GM12878 (cell line): ENCODE data around the gene BICD1. TPM values are rescaled to one million over a fixed set of nuclear protein-coding genes. Genes with fewer than 3 reads are reported as not detected.

Source experiments
- ATAC-seq: fragments of 200-7000 bp; cut with Tn5 transposase; 3 replicates; pipeline ENCODE4 v1.9.1; 2020; ENCODE audit warnings: mild to moderate bottlenecking, moderate library complexity
- BruUV-seq: library from RNA; stranded (reverse); fragments of 400-500 nt; replicated peaks from 2 replicates; lab custom pipeline; 2021; lab: Mats Ljungman, UMichigan
- CTCF ChIA-PET: fragments of 300-600 bp; sonication (Branson Sonifier 250); formaldehyde crosslinking; extraction: SDS; loops from one replicate; lab custom pipeline; 2021; ENCODE audit warnings: inconsistent platforms; lab: Yijun Ruan, JAX
- POLR2A ChIA-PET: fragments of 350-600 bp; formaldehyde crosslinking; extraction: SDS; loops from one replicate; lab custom pipeline; 2021; ENCODE audit warnings: inconsistent platforms; lab: Charles Lee
- RAD21 ChIA-PET: fragments of 300-600 bp; sonication (Branson Sonifier 250); formaldehyde crosslinking; loops from one replicate; lab custom pipeline; 2023; ENCODE audit warnings: antibody characterized with exemption; ENCODE audit not compliant: unreplicated experiment; lab: Charles Lee
- SMC1A ChIA-PET: fragments of 300-600 bp; sonication (Branson Sonifier 250); formaldehyde crosslinking; loops from one replicate; lab custom pipeline; 2023; ENCODE audit not compliant: unreplicated experiment, uncharacterized antibody; lab: Charles Lee
- DNase-seq: peaks from one replicate; pipeline ENCODE4 v3.0.0-alpha.2; 2011; ENCODE audit warnings: low read depth, low spot score
- FAIRE-seq: peaks from 3 replicates; lab custom pipeline; 2011; peaks lifted over from hg19 to GRCh38; lab: Jason Lieb, UNC
- H2AFZ ChIP-seq: 2 replicates; pipeline ENCODE4 v1.6.0; 2011; ENCODE audit warnings: low read depth, low read length, control low read depth; ENCODE audit not compliant: control insufficient read depth
- H3K27ac ChIP-seq: 2 replicates; pipeline ENCODE4 v1.5.1; 2011; ENCODE audit warnings: control low read depth; ENCODE audit not compliant: control insufficient read depth, insufficient read depth
- H3K27me3 ChIP-seq, 2 experiments: replicated peaks in 1 of 2; 2 replicates each; pipeline versions ENCODE4 v1.6.0 to v1.6.1; 2011; ENCODE audit warnings: low read length in 1 of 2; ENCODE audit not compliant: control insufficient read depth in 2 of 2, insufficient read depth in 2 of 2
- H3K36me3 ChIP-seq, 2 experiments: 2 replicates each; pipeline ENCODE4 v1.5.1; 2011; ENCODE audit warnings: low read length in 1 of 2; ENCODE audit not compliant: control insufficient read depth in 2 of 2, insufficient read depth in 2 of 2
- H3K4me1 ChIP-seq: 2 replicates; pipeline ENCODE4 v1.6.1; 2011; ENCODE audit warnings: mild to moderate bottlenecking, low read length, moderate library complexity, mixed read lengths; ENCODE audit not compliant: control insufficient read depth, insufficient read depth
- H3K4me2 ChIP-seq: 2 replicates; pipeline ENCODE4 v1.6.0; 2011; ENCODE audit warnings: control low read depth; ENCODE audit not compliant: control insufficient read depth, insufficient read depth
- H3K4me3 ChIP-seq: fragments of 200-600 bp; sonication (generic); 2 replicates; pipeline ENCODE4 v1.5.1; 2016
- H3K79me2 ChIP-seq: 2 replicates; pipeline ENCODE4 v1.6.0; 2011; ENCODE audit warnings: low read length; ENCODE audit not compliant: control insufficient read depth, insufficient read depth
- H3K9ac ChIP-seq: 2 replicates; pipeline ENCODE4 v1.8.0; 2011; ENCODE audit warnings: low read length, control low read depth, mixed read lengths; ENCODE audit not compliant: control insufficient read depth, insufficient read depth
- H3K9me3 ChIP-seq: replicated peaks from 3 replicates; pipeline ENCODE4 v1.5.1; 2011; ENCODE audit warnings: mild to moderate bottlenecking, low read length; ENCODE audit not compliant: control insufficient read depth, insufficient read depth
- H4K20me1 ChIP-seq: 2 replicates; pipeline ENCODE4 v1.6.0; 2011; ENCODE audit not compliant: control insufficient read depth, insufficient read depth
- BCL3 ChIP-seq: IDR thresholded peaks from 2 replicates; pipeline ENCODE4 v1.6.1; 2011; ENCODE audit warnings: borderline replicate concordance, low read depth, mild to moderate bottlenecking, moderate library complexity, low read length; ENCODE audit not compliant: insufficient read depth, poor library complexity, severe bottlenecking
- CEBPB ChIP-seq, 2 experiments: fragments of 150-350 bp in 1 of 2; IDR thresholded peaks; 2 replicates each; pipeline ENCODE4 v1.6.1; 2012 to 2014; ENCODE audit warnings: low read depth in 2 of 2, low read length in 2 of 2, borderline replicate concordance in 1 of 2, inconsistent platforms in 1 of 2
- E4F1 ChIP-seq: fragments of 450-650 bp; IDR thresholded peaks from 2 replicates; pipeline ENCODE4 v1.6.1; 2018; ENCODE audit warnings: borderline replicate concordance, mild to moderate bottlenecking; ENCODE audit not compliant: partially characterized antibody
- MTA3 ChIP-seq: IDR thresholded peaks from 2 replicates; pipeline ENCODE4 v1.6.1; 2012; ENCODE audit warnings: low read length, inconsistent platforms, borderline replicate concordance
- PML ChIP-seq: IDR thresholded peaks from 2 replicates; pipeline ENCODE4 v1.6.1; 2012; ENCODE audit warnings: low read length, inconsistent platforms
- TARDBP ChIP-seq: IDR thresholded peaks from 2 replicates; pipeline ENCODE4 v1.6.1; 2016; ENCODE audit warnings: borderline replicate concordance
- ZBTB4 ChIP-seq: fragments of 450-650 bp; formaldehyde crosslinking; IDR thresholded peaks from 2 replicates; pipeline ENCODE4 v1.4.0; 2022; ENCODE audit warnings: mild to moderate bottlenecking, moderate library complexity
- ZNF592 ChIP-seq: fragments of 450-650 bp; IDR thresholded peaks from 2 replicates; pipeline ENCODE4 v1.6.1; 2017; ENCODE audit warnings: mild to moderate bottlenecking, moderate library complexity
- WGBS: methylation state at CpG from one replicate; pipeline ENCODE4 v1.1.6; 2016; ENCODE audit warnings: low lambda C conversion rate; ENCODE audit not compliant: insufficient replicate concordance, insufficient coverage; ENCODE audit errors: missing lambda C conversion rate; 5-methylcytosine and 5-hydroxymethylcytosine counted together
- in situ Hi-C: fragments of 300-500 bp; cut with MboI; formaldehyde crosslinking; loops from 9 replicates; pipeline ENCODE4 v1.14.3; 2018; ENCODE audit warnings: mixed read lengths
- intact Hi-C: fragments of 100-400 bp; cut with micrococcal nuclease; formaldehyde crosslinking; loops from one replicate; pipeline ENCODE4 v1.14.2; 2022; ENCODE audit not compliant: unreplicated experiment
- polyA plus RNA-seq, 11 experiments: library from polyadenylated mRNA; depleted of rRNA in 4 of 11; unstranded in 6 of 11; stranded (reverse) in 5 of 11; fragments of >200 nt; fragmentation: Nextera tagmentation in 4 of 11; fragmentation: Illumina TruSeq in 1 of 11; extraction: Ambion mirVana in 4 of 11; extraction: Trizol in 1 of 11; gene quantifications; 1 replicate in 1 of 11; 2 replicates in 10 of 11; pipeline versions ENCODE4 v1.2.1 to v1.2.3, GENCODE V29; 2011 to 2016; ENCODE audit warnings: inconsistent platforms in 2 of 11, missing spikeins in 2 of 11, low read depth in 1 of 11
- total RNA-seq, 4 experiments: library from RNA; depleted of rRNA in 3 of 4; stranded (reverse); fragments of >200 nt in 3 of 4; fragmentation: Illumina TruSeq in 1 of 4; extraction: Trizol in 1 of 4; gene quantifications; 2 replicates each; pipeline versions ENCODE4 v1.2.1 to v1.2.3, GENCODE V29; 2013 to 2021

The BICD1 gene
- total and polyA plus RNA-seq, 10 of the 15 experiments (the other 5 are each of a cell fraction or from before 2014, with no cell fraction given) = 4.7 to 32.5 (median 14.4) TPM

- DNase-seq (no peak), ATAC-seq (no peak), FAIRE-seq (no peak)
- no peak overlapping the region for H3K9ac ChIP-seq
- no TSS peak for BruUV-seq
- no peaks in the 10 kb centered on the region for H3K9me3 ChIP-seq
- intact Hi-C loops (loop anchor here (10.0 kb wide), 1 partner anchor 386 kb away; the partner anchor contains the start of gene YARS2), in situ Hi-C loops (loop anchor here (25.0 kb wide), 1 partner anchor 1643 kb away; the partner anchor contains the start of gene ALG10)
- no peak overlapping the region for H3K4me3 ChIP-seq
- RAD21 ChIA-PET = interaction anchor here (0.8 kb wide), 1 partner anchor 386 kb away, joined by 3 read pairs; the partner anchor contains the start of gene YARS2
- SMC1A ChIA-PET = no interaction called here
- 96% methylated on average over 4 of the region's 4 CpGs for WGBS
- H3K27ac ChIP-seq = no peak overlapping the region
- CTCF ChIA-PET = interaction anchor here (0.5 to 3.0 kb wide), 2 partner anchors 289 to 303 kb away, joined by 3 to 11 read pairs; no protein-coding TSS in a partner anchor
- no peaks in the 10 kb centered on the region for H3K36me3 ChIP-seq
- no peak for TF ChIP-seq ZBTB4 (CRISPR knock-in tag)
- no peak for TF ChIP-seq CEBPB (IDR thresholded peaks at IDR 0.05; ENCODE audit: borderline replicate concordance in 1 of 2, low read depth in 2 of 2, low read length in 2 of 2)
- TF ChIP-seq TARDBP = no peak
- TF ChIP-seq ZNF592 = no peak
- TF ChIP-seq BCL3 = no peak
- no peak for TF ChIP-seq MTA3
- no peak for TF ChIP-seq PML
- TF ChIP-seq E4F1 = no peak
- no peaks in the 10 kb centered on the region for H3K27me3 ChIP-seq
- H4K20me1 ChIP-seq = no peaks in the 10 kb centered on the region
- H3K4me2 ChIP-seq = no peak overlapping the region
- no peaks in the 10 kb centered on the region for H3K79me2 ChIP-seq
- no peaks in the 10 kb centered on the region for H3K4me1 ChIP-seq
- POLR2A ChIA-PET = no interaction called here
- no peak overlapping the region for H2AFZ ChIP-seq
Measured at GRCh38 chr12:32369202-32369601, 262.6 kb downstream of the BICD1 start.
